GM18951 (cell line): ENCODE data around the gene DCAF6.

Source experiments
- POLR2A ChIP-seq: IDR thresholded peaks from 4 replicates; pipeline ENCODE4 v1.6.1; 2011; ENCODE audit warnings: mild to moderate bottlenecking; ENCODE audit not compliant: insufficient read length, insufficient read depth; ENCODE audit errors: extremely low read depth
- in situ Hi-C: fragments of 300-500 bp; cut with MboI; formaldehyde crosslinking; loops from one replicate; pipeline ENCODE4 v1.12.0; 2022; ENCODE audit warnings: low sequenced_read_pairs, mixed read lengths, inconsistent platforms; ENCODE audit not compliant: unreplicated experiment

DCAF6 gene

DNA sequence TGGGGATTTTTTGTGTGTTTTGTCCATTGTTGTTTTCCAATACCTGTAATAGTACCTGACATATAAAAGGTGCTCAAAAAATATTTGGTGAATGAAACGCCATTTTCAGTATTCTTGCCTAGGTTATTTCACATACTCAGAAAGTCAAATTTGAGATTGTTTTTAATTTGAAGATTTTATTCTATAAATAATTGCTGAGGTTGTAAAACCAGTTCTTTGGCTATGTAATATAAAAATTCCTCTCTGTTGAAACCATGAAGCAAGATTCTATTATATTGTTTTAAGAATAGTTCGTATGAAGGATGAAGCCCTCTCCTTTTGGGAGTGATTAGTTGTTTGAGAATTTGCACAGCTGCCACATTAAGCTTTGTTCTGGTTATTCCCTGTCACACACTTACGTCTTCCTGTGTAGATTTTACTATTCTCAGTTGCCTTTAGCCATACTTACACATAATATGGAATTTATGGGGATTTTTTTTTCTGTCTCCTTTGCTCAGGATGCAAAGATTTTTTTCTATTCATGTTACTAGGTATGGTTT lies 60.6 kb downstream of the DCAF6 start:
- TF ChIP-seq POLR2A: no peak

DNA sequence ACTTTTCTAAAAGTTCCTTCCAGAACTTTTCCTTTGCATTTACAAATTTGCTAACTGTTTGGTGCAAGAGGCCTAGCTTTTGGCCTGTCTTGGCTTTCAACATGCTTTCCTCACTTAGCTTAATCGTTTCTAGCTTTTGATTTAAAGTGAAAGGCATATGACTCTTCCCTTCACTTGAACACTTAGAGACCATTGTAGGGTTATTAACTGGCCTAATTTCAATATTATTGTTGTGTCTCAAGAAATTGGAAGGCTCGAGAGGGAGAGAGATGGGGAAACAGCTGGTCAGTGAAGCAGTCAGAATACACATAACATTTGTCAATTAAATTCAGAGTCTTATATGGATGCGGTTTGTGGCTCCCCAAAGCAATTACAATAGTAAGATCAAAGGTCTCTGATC lies 63.4 kb downstream of the DCAF6 start:
- in situ Hi-C loops: no loop called here
- no peak for TF ChIP-seq POLR2A

More for the DNA sequence above, 60.6 kb downstream of the DCAF6 start:
- in situ Hi-C loops: no loop called here

DNA sequence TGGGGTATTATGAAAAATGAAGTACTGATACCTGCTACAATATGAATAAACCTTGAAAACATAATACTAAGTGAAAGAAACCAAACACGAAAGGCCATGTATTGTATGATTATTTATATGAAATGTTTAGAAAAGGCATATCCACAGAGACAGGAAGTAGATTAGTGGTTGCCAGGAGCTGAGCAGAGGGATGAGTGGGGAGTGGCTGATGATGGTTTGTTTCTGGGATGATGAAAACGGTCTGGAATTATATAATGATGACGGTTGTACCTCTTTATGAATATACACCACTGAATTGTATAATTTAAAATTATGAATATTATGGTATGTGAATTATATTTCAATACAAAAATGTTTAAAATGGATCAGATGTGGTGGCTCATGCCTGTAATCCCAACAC lies 64.2 kb downstream of the DCAF6 start:
- TF ChIP-seq POLR2A: no peak
- in situ Hi-C loops: no loop called here

GRCh38 chr1:168001213-168001612 lies 64.7 kb downstream of the DCAF6 start:
- no peak for TF ChIP-seq POLR2A
- in situ Hi-C loops: no loop called here

DNA sequence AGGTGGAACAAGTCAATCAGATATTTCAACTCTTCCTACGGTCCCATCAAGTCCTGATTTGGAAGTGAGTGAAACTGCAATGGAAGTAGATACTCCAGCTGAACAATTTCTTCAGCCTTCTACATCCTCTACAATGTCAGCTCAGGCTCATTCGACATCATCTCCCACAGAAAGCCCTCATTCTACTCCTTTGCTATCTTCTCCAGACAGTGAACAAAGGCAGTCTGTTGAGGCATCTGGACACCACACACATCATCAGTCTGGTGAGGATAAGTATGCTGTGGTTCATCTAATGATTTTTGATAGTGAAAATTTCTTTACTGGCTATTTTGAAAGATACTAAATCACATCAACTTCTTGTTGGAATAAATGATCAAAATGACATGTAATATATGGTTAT lies 68.0 kb downstream of the DCAF6 start:
- TF ChIP-seq POLR2A: no peak
- in situ Hi-C loops: no loop called here

DNA sequence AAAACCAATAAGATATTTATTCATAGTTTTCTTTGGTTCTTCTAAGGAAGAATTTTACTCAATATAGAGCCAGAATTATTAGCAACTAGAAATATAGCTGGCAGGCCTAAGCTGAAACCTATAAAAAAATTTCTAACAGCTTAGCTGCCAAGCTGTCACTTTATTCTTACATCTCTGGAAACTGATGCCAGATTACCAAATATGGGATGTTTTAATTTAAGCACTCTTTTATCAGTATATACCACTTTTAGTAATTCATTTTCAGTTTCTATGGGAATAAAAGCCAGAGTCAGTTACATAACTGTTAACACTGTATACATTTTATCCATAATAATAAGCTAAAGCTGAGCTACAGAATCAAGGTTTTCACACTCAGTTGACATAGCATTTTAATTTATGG lies 69.0 kb downstream of the DCAF6 start:
- in situ Hi-C loops: no loop called here
- no peak for TF ChIP-seq POLR2A

- in situ Hi-C loops: no loop called here
- no peak for TF ChIP-seq POLR2A
Measured at GRCh38 chr1:168007691-168008090, 71.2 kb downstream of the DCAF6 start.

DNA sequence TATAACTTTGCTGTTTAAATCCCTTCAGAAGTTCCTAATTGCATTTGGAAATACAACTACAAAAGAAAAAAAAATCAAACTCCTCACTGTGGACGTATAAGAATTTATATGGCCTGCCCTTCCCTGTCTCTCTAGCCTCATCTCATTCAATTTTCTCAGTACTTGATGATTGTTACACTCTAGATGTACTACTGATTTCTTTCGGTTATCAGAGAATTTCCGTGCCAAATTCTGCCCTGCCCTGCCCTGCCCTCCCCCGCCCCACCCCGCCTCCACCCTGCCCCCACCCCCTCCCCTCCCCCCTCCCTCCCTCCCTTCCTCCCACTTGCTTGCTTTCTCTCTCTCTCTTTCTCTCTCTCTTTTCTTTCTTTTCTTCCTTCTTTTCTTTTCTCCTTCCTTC lies 72.1 kb downstream of the DCAF6 start:
- in situ Hi-C loops: no loop called here
- no peak for TF ChIP-seq POLR2A

DNA sequence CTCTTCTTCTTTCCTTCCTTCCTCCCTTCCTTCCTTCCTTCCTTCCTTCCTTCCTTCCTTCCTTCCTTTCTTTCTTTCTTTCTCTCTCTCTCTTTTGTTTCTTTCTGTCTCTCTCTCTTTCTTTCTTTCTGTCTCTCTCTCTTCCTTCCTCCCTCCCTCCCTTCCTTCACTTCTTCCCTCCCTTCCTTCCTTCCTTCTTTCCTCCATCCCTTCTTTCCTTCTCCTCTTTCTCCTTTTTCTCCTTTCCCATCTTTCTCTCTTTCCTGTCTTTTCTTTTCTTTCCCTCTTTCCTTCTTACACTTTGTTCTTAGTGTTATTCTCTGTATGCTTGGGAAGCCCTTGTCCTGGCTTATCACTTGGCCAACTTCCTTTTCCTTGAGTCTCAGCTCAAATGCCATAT lies 72.8 kb downstream of the DCAF6 start:
- in situ Hi-C loops: no loop called here
- no peak for TF ChIP-seq POLR2A

DNA sequence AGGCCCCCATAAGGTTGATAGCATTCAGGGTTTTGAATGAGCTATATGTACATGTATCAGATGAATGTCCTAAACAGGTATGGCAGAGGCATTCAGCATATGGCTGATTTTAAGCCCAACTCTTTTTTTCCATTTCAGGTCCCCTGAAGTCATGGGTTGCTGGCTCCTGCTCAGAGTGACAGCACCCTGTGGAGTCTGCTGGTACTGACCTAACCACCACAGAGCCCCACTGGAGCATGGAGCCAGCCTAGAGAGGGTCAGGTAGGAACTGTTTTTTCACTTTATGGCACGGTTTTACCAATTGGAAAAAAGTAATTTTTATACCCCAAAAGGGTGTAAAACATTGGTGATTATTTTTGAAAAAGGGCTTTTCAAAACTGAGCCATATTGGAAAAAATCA lies 82.9 kb downstream of the DCAF6 start:
- no peak for TF ChIP-seq POLR2A
- in situ Hi-C loops: no loop called here

GRCh38 chr1:168031198-168031597 lies 94.7 kb downstream of the DCAF6 start:
- no peak for TF ChIP-seq POLR2A
- in situ Hi-C loops: no loop called here

DNA sequence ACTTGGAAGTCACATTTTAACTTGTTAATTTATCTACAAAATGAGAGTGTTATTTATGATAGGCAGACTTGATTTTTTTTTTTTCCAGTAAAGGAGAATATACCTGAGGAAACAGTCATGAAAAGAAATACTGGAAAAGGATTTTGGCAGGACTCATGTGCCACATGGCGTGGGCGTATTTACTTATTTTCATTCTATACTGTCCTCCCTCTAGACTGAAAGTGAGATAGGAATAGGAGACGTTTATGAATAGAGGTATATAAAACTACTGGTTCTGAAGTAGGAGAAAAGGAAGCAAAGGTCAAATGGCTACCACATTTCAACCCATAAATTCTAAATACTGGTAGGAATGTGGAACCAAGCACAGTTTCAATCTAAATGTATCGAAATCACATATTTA lies 95.1 kb downstream of the DCAF6 start:
- in situ Hi-C loops: no loop called here

GRCh38 chr1:168032029-168032428 lies 95.5 kb downstream of the DCAF6 start:
- no peak for TF ChIP-seq POLR2A
- in situ Hi-C loops: no loop called here

More for the DNA sequence above, 95.1 kb downstream of the DCAF6 start:
- TF ChIP-seq POLR2A: no peak

GRCh38 chr1:168035345-168035744 lies 98.9 kb downstream of the DCAF6 start:
- in situ Hi-C loops: no loop called here
- no peak for TF ChIP-seq POLR2A

DNA sequence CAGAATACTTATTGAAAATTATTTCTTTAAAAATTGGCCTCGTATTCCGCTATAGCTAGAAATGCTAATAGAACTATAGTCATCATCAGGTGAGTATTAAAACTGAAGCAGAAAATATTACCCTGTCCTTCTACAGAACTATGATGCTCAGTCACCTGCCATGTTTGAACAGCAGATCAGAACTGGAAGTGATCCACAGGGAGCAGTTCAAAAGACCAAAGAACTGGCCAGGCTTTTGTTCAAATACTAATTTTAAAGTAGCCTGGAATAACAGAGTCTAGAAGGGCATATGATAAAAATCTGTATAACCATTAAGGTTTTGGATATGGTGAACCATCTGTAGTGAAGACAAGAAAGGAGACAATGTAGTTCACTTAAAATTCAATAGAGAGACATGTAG lies 105.9 kb downstream of the DCAF6 start:
- no peak for TF ChIP-seq POLR2A
- in situ Hi-C loops: no loop called here
